ENCODE data around the gene TUBA1C. TPM values are rescaled to one million over a fixed set of nuclear protein-coding genes. Genes with fewer than 3 reads are reported as not detected.
A peak's percentile ranks its signal among the peaks of the same experiment; 100 is the strongest.

Gene TUBA1C
- total and polyA plus RNA-seq, 10 of the 15 experiments (the other 5 are each of a cell fraction or from before 2014, with no cell fraction given): 285 to 1,003 (median 441) TPM

GRCh38 chr12:49322708-49323523 is 58.0 kb downstream of the TUBA1C start, which contains the start of gene TROAP (continued):
- TF ChIP-seq STAT1 (conservative IDR thresholded peaks at IDR 0.05) (no peak), MEF2A (IDR thresholded peaks at IDR 0.05; ENCODE audit: insufficient read depth, low read depth, low read length) (no peak), SMAD1 (IDR thresholded peaks at IDR 0.05; ENCODE audit: low read depth, partially characterized antibody) (no peak), NR2C2 (IDR thresholded peaks at IDR 0.05; ENCODE audit: borderline replicate concordance, control insufficient read depth, insufficient read length, low read depth) (no peak), NR2C1 (IDR thresholded peaks at IDR 0.05) (no peak), IRF5 (IDR thresholded peaks at IDR 0.05; ENCODE audit: borderline replicate concordance) (peak; percentile 28; the same call in 1 of the 2 replicates)

- no peak for FAIRE-seq
- TF ChIP-seq MYC (IDR thresholded peaks at IDR 0.05; ENCODE audit: insufficient read depth, insufficient read length, insufficient replicate concordance, low read length, severe bottlenecking): no peak
- no peak for TF ChIP-seq SMAD5 (IDR thresholded peaks at IDR 0.05; ENCODE audit: low read depth)
- no peak for TF ChIP-seq NFIC (IDR thresholded peaks at IDR 0.05; ENCODE audit: low read depth, low read length)
- no peak for TF ChIP-seq ZNF217 (IDR thresholded peaks at IDR 0.05)
- TF ChIP-seq SUZ12 (IDR thresholded peaks at IDR 0.05; ENCODE audit: unreplicated experiment): no peak
- no peak for TF ChIP-seq BACH1 (IDR thresholded peaks at IDR 0.05; ENCODE audit: borderline replicate concordance)
- no peak for TF ChIP-seq HCFC1 (IDR thresholded peaks at IDR 0.05; ENCODE audit: low read length)
- no peak for TF ChIP-seq NR2C1 (IDR thresholded peaks at IDR 0.05)
- no peak for TF ChIP-seq E2F8 (IDR thresholded peaks at IDR 0.05; ENCODE audit: low read depth, partially characterized antibody)
- no peak for TF ChIP-seq RELA (IDR thresholded peaks at IDR 0.05; ENCODE audit: borderline replicate concordance, partially characterized antibody)
Measured at GRCh38 chr12:49323524-49324097, 58.7 kb downstream of the TUBA1C start.

More at GRCh38 chr12:49323524-49324097, 58.7 kb downstream of the TUBA1C start:
- intact Hi-C loops (cut with micrococcal nuclease; ENCODE audit: unreplicated experiment) (no loop called here), in situ Hi-C loops (cut with MboI) (no loop called here)
- ATAC-seq (no peak; the same call in 2 of the 3 replicates), DNase-seq (ENCODE audit: low read depth, low spot score) (no peak)
- whole genome bisulfite sequencing (ENCODE audit: insufficient coverage, insufficient replicate concordance, low lambda C conversion rate, missing lambda C conversion rate): 9% methylated on average over 19 of the region's 19 CpGs
- peaks cover 9% of the 10 kb centered on the region for H3K4me1 ChIP-seq (ENCODE audit: control insufficient read depth, insufficient read depth, low read length)
- peak overlapping the region; percentile 95 for H2AFZ ChIP-seq (ENCODE audit: control insufficient read depth, low read depth, low read length)
- H3K4me2 ChIP-seq (ENCODE audit: control insufficient read depth, insufficient read depth): peak overlapping the region; percentile 93
- H3K4me3 ChIP-seq: peak overlapping the region; percentile 95
- ChIA-PET RAD21 (ENCODE audit: unreplicated experiment) (interaction anchor here (0.5 to 2.2 kb wide), 11 partner anchors 8 to 418 kb away, joined by 3 to 15 read pairs (median 3); partner anchors contain the start of genes SPATS2, TMBIM6 and TUBA1C), POLR2A (interaction anchor here (0.8 to 1.8 kb wide), 10 partner anchors 8 to 340 kb away, joined by 3 to 10 read pairs (median 4); partner anchors contain the start of genes PRPH, SPATS2 and TUBA1B), CTCF (interaction anchor here (0.8 to 5.5 kb wide), 11 partner anchors 8 to 470 kb away, joined by 3 to 37 read pairs (median 9); partner anchors contain the start of gene DNAJC22), SMC1A (ENCODE audit: uncharacterized antibody, unreplicated experiment) (interaction anchor here (1.1 to 2.0 kb wide), 7 partner anchors 8 to 35 kb away, joined by 3 to 10 read pairs (median 4); partner anchors contain the start of gene DNAJC22)
- no peaks in the 10 kb centered on the region for H3K27me3 ChIP-seq (replicated peaks in 1 of 2; ENCODE audit: control insufficient read depth in 2 of 2, insufficient read depth in 2 of 2, low read length in 1 of 2)
- BruUV-seq (replicated peaks): TSS peak; percentile 90
- no peaks in the 10 kb centered on the region for H4K20me1 ChIP-seq (ENCODE audit: control insufficient read depth, insufficient read depth)
- H3K36me3 ChIP-seq (ENCODE audit: control insufficient read depth in 2 of 2, insufficient read depth in 2 of 2, low read length in 1 of 2): peaks cover 2 to 4% of the 10 kb centered on the region in 2 experiments; a peak in 3 of 4 replicates
- H3K9ac ChIP-seq (ENCODE audit: control insufficient read depth, insufficient read depth, low read length): peak overlapping the region; percentile 94
- H3K9me3 ChIP-seq (replicated peaks; ENCODE audit: control insufficient read depth, insufficient read depth, low read length): no peaks in the 10 kb centered on the region
- peaks cover 10% of the 10 kb centered on the region for H3K79me2 ChIP-seq (ENCODE audit: control insufficient read depth, insufficient read depth, low read length)
- H3K27ac ChIP-seq (ENCODE audit: control insufficient read depth, insufficient read depth): peak overlapping the region; percentile 87

Measured in GM12878 (cell line).